Measurements from ENCODE around the gene GATAD2A. TPM values are rescaled to one million over a fixed set of nuclear protein-coding genes. Genes with fewer than 3 reads are reported as not detected.

Gene GATAD2A
- total and polyA plus RNA-seq, 7 donors = 18.5 to 138 (median 30.2) TPM

DNA sequence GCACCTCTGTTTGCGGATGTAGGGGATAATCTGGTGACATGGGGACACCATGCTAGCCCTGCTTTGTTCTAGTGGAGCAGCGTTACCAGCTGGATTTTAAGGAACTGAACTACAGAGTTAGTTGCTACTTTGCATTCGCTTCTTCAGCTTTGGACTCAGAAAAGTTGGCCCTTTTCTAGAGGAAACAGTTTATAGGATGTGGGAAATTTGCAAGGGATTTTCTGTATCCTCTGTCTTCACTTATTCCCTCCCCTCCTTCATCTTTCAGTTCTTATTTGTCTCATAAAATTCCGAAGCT, 2.1 kb downstream of the GATAD2A start:
- H3K9me3 ChIP-seq = no peaks in the 10 kb centered on the region
- TF ChIP-seq, protein P1, sequence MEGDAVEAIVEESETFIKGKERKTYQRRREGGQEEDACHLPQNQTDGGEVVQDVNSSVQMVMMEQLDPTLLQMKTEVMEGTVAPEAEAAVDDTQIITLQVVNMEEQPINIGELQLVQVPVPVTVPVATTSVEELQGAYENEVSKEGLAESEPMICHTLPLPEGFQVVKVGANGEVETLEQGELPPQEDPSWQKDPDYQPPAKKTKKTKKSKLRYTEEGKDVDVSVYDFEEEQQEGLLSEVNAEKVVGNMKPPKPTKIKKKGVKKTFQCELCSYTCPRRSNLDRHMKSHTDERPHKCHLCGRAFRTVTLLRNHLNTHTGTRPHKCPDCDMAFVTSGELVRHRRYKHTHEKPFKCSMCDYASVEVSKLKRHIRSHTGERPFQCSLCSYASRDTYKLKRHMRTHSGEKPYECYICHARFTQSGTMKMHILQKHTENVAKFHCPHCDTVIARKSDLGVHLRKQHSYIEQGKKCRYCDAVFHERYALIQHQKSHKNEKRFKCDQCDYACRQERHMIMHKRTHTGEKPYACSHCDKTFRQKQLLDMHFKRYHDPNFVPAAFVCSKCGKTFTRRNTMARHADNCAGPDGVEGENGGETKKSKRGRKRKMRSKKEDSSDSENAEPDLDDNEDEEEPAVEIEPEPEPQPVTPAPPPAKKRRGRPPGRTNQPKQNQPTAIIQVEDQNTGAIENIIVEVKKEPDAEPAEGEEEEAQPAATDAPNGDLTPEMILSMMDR (IDR thresholded peaks at IDR 0.05) = no peak
- TF ChIP-seq POLR2AphosphoS5 (IDR thresholded peaks at IDR 0.05) = no peak
- TF ChIP-seq EP300 (IDR thresholded peaks at IDR 0.05) = no peak
- no peak for TF ChIP-seq POLR2A (IDR thresholded peaks at IDR 0.05)
- no peaks in the 10 kb centered on the region for H3K36me3 ChIP-seq
- intact Hi-C loops (cut with DNase I) = loop anchor here (5.0 to 10.0 kb wide), 4 partner anchors 40 to 257 kb away; partner anchors contain the start of genes ATP13A1 and ZNF101
- H3K4me1 ChIP-seq = peaks cover 0 to 62% (median 46%) of the 10 kb centered on the region in 4 donors
- no peaks in the 10 kb centered on the region for H3K27me3 ChIP-seq
- H3K4me3 ChIP-seq = peak overlapping the region in 1 of 4 donors; percentile 98
- WGBS, 2 donors = 65 to 76% methylated on average over 4 of the region's 4 CpGs
- H3K27ac ChIP-seq = peak overlapping the region in 2 of 4 donors; percentile 84 to 93
- DNase-seq = no peak

DNA sequence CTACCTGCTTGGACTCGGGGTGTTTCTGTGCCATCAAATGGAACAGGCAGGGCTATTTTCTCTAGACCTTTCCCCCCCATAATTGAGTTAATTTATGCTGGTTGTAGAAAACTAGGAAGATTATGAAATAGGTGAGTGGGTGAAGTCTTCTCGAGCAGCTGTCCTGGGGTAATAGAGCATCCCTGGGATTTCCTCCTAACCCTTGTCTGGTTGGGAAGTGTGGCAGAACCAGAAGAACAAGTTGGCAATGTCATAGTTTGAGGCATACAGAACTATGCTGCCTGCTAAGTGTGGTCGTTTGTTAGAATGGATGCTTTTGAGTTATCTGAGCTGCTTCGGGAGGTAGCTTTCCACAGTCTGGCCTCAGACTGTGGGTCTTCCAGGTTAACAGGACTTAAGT, 3.7 kb downstream of the GATAD2A start:
- DNase-seq = no peak
- WGBS, 2 donors = 45 to 67% methylated on average over 4 of the region's 4 CpGs
- H3K9me3 ChIP-seq = no peaks in the 10 kb centered on the region
- H3K27ac ChIP-seq = no peak overlapping the region
- H3K36me3 ChIP-seq = no peaks in the 10 kb centered on the region
- H3K27me3 ChIP-seq = no peaks in the 10 kb centered on the region
- H3K4me3 ChIP-seq = no peak overlapping the region
- peaks cover 0 to 57% (median 46%) of the 10 kb centered on the region in 4 donors for H3K4me1 ChIP-seq
- intact Hi-C loops (cut with DNase I) = loop anchor here (5.0 to 10.0 kb wide), 4 partner anchors 42 to 256 kb away; partner anchors contain the start of genes ATP13A1 and ZNF101
- no peak for TF ChIP-seq POLR2AphosphoS5 (IDR thresholded peaks at IDR 0.05)
- no peak for TF ChIP-seq EP300 (IDR thresholded peaks at IDR 0.05)
- TF ChIP-seq, protein P1 (IDR thresholded peaks at IDR 0.05) = no peak
- TF ChIP-seq POLR2A (IDR thresholded peaks at IDR 0.05) = no peak

DNA sequence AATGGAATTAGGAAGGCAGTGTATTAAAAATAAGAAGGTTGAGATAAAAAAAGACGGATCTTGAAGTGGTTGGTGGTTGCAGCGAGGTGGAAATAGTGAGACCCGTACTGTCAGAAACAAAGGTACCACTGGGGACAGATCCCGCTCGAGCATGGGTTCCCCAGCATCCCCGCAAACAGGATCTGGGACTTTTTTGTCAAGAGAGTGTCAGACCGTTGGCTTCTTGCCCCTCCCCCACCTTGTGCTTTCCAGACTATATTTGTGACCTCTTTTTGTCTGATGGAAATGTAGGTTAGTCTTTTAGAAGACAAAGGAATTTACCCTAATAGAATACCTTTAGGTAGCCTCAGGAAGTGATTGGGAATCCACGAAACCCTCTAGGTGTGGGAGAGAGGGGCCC, 4.2 kb downstream of the GATAD2A start:
- WGBS, 2 donors = 77 to 86% methylated on average over 8 of the region's 8 CpGs
- Histone ChIP-seq H3K9me3 (no peaks in the 10 kb centered on the region), H3K36me3 (no peaks in the 10 kb centered on the region), H3K27ac (no peak overlapping the region), H3K4me1 (peaks cover 0 to 56% (median 45%) of the 10 kb centered on the region in 4 donors), H3K4me3 (no peak overlapping the region), H3K27me3 (no peaks in the 10 kb centered on the region)
- intact Hi-C loops (cut with DNase I) = loop anchor here (5.0 to 10.0 kb wide), 4 partner anchors 42 to 255 kb away; partner anchors contain the start of genes ATP13A1 and ZNF101
- TF ChIP-seq POLR2A (IDR thresholded peaks at IDR 0.05) (no peak), EP300 (IDR thresholded peaks at IDR 0.05) (no peak), POLR2AphosphoS5 (IDR thresholded peaks at IDR 0.05) (no peak)
- TF ChIP-seq, protein P1 (IDR thresholded peaks at IDR 0.05) = no peak
- DNase-seq = no peak

DNA sequence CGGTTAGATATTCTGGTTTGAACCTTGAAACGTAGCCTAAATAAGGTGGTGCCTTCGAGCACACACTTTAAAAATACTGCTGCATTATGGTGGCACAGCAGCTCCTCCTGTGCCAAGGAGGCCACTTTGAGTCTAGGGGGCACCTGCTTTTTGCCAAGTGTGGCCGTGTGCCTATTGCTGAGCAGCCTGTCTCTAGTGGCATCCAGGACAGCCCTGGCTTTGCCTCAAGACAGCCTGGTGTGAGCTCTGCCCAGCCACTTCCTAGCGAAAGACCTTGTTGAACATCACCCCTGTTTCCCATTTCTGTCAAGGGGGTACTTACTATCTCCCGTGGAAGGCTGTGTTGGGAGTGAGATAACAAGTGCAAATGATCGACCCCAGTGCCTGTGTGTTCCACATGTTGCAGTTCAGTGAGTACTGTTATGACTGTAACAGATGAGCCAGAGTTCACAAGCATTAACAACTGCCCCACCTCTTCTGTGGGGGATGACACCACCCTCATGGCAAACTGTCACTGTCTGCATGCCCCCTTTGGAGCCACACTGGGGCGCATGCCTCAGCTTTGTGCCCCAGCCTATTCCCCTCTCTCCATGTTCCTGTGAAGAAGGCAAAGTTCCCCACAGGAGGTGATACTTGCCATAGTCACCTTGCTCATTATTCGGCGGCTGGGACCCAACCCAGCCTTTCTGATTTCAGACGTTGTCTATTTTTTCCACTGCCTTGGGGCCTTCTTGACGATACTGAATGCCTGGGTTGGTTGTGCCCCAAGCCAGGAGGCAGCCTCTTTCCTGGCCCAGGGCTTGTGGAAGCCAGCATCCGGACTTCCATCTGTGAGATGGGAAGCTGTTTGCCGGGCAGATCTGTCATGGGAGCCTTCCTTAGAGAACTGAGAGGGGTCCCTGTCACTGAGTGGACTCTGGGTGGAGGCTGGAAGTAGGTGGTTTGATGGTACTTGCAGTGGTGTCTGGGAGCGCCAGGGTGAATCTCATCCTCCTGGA, 5.4 kb downstream of the GATAD2A start:
- H3K36me3 ChIP-seq = no peaks in the 10 kb centered on the region
- H3K4me3 ChIP-seq = no peak overlapping the region
- no peaks in the 10 kb centered on the region for H3K9me3 ChIP-seq
- H3K27me3 ChIP-seq = no peaks in the 10 kb centered on the region
- 72 to 77% methylated on average over 15 of the region's 15 CpGs for WGBS, 2 donors
- TF ChIP-seq, protein P1 (IDR thresholded peaks at IDR 0.05) = no peak
- intact Hi-C loops (cut with DNase I) = no loop called here
- peaks cover 0 to 52% (median 43%) of the 10 kb centered on the region in 4 donors for H3K4me1 ChIP-seq
- H3K27ac ChIP-seq = no peak overlapping the region
- DNase-seq = no peak

All from sigmoid colon (tissue), 7 donors.